HL-60/S4 (cell line): ENCODE results near the gene HLF.

Experiments used
- in situ Hi-C: fragments of 300-500 bp; cut with MboI; formaldehyde crosslinking; loops from 2 replicates; pipeline ENCODE4 v1.14.3; 2022; ENCODE audit warnings: low sequenced_read_pairs

The HLF gene

GRCh38 chr17:55254375-55254774, 10.4 kb upstream of the HLF start:
- in situ Hi-C loops, result no loop called here

- in situ Hi-C loops, result no loop called here
Observed at GRCh38 chr17:55258578-55259135, 6.1 kb upstream of the HLF start.

- in situ Hi-C loops, result no loop called here
Observed at GRCh38 chr17:55259684-55260111, 5.1 kb upstream of the HLF start.

GRCh38 chr17:55261311-55261710, 3.4 kb upstream of the HLF start:
- in situ Hi-C loops, result no loop called here

GRCh38 chr17:55263569-55264277, 1.0 kb upstream of the HLF start:
- in situ Hi-C loops, result no loop called here

- in situ Hi-C loops, result no loop called here
Observed at GRCh38 chr17:55264278-55264644, 499 bp upstream of the HLF start.

- in situ Hi-C loops, result no loop called here
Observed at GRCh38 chr17:55265311-55266021, 706 bp downstream of the HLF start.

GRCh38 chr17:55266051-55266957, 1.5 kb downstream of the HLF start:
- in situ Hi-C loops, result no loop called here

- in situ Hi-C loops, result no loop called here
Observed at GRCh38 chr17:55266958-55267688, 2.4 kb downstream of the HLF start.

- in situ Hi-C loops, result no loop called here
Observed at GRCh38 chr17:55267777-55268648, 3.3 kb downstream of the HLF start.

GRCh38 chr17:55268649-55269480, 4.1 kb downstream of the HLF start:
- in situ Hi-C loops, result no loop called here

GRCh38 chr17:55269894-55270293, 5.1 kb downstream of the HLF start:
- in situ Hi-C loops, result no loop called here

GRCh38 chr17:55271223-55271571, 6.4 kb downstream of the HLF start:
- in situ Hi-C loops, result no loop called here

- in situ Hi-C loops, result no loop called here
Observed at GRCh38 chr17:55271958-55272710, 7.4 kb downstream of the HLF start.

- in situ Hi-C loops, result no loop called here
Observed at GRCh38 chr17:55272711-55273578, 8.2 kb downstream of the HLF start.

GRCh38 chr17:55273579-55274354, 9.0 kb downstream of the HLF start:
- in situ Hi-C loops, result no loop called here
